ENCODE measurements around the gene DNAJC3. TPM values are rescaled to one million over a fixed set of nuclear protein-coding genes. Genes with fewer than 3 reads are reported as not detected.

Gene DNAJC3
- total and polyA plus RNA-seq, 2 of the 13 experiments (the other 11 are each of a cell fraction or from before 2014, with no cell fraction given), result 10.4 to 48.2 TPM

DNA sequence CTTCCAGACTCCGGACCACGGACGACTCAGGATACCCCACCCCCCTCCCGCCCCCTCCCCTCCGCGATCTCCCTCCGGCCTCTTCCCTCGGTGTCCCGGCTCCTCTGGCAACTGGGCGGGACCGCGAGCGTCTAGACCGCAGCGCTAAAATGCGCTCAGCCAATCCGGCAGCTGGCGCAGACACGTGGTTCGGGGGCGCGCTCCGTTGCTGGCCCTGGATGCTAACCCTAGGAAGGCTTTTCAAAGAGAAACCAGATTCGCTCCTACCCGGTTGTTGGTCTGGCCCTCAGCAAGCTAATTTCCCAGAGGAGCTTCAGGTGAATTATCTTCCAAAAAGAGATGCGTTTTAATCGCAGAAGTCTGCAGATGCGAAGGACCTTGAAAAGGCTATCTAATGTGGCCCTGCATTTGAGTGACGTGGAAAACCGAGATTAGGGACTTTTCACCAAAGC, 32.3 kb upstream of the DNAJC3 start, which contains the start of gene DZIP1 (continued):
- TF ChIP-seq FOXP1 (IDR thresholded peaks at IDR 0.05) (no peak), FOXP1 (CRISPR knock-in tag; IDR thresholded peaks at IDR 0.05) (no peak), NFIC (IDR thresholded peaks at IDR 0.05; ENCODE audit: low read length) (no peak; the same call in 1 of the 2 replicates), TFE3 (CRISPR knock-in tag; IDR thresholded peaks at IDR 0.05) (no peak; the same call in 1 of the 2 replicates), ZNF766 (CRISPR knock-in tag; IDR thresholded peaks at IDR 0.05; ENCODE audit: borderline replicate concordance) (no peak; the same call in 1 of the 2 replicates), ATF7-NPFF (CRISPR knock-in tag; IDR thresholded peaks at IDR 0.05; ENCODE audit: low read depth) (no peak), HNRNPUL1 (IDR thresholded peaks at IDR 0.05; ENCODE audit: low read depth, low read length) (no peak), ZNF704 (CRISPR knock-in tag; IDR thresholded peaks at IDR 0.05; ENCODE audit: borderline replicate concordance) (no peak), JUNB (CRISPR knock-in tag; IDR thresholded peaks at IDR 0.05; ENCODE audit: borderline replicate concordance) (no peak), GFI1 (CRISPR knock-in tag; IDR thresholded peaks at IDR 0.05; ENCODE audit: borderline replicate concordance) (no peak), ZFP82 (CRISPR knock-in tag; IDR thresholded peaks at IDR 0.05; ENCODE audit: borderline replicate concordance) (no peak), ZZZ3 (CRISPR knock-in tag; IDR thresholded peaks at IDR 0.05; ENCODE audit: borderline replicate concordance) (no peak), ZNF101 (CRISPR knock-in tag; IDR thresholded peaks at IDR 0.05; ENCODE audit: borderline replicate concordance, low read depth) (no peak), SPEN (CRISPR knock-in tag; IDR thresholded peaks at IDR 0.05; ENCODE audit: low read depth) (no peak; the same call in 1 of the 2 replicates), ATRX (CRISPR knock-in tag; IDR thresholded peaks at IDR 0.05; ENCODE audit: borderline replicate concordance) (no peak), ZNF510 (CRISPR knock-in tag; IDR thresholded peaks at IDR 0.05; ENCODE audit: low read depth) (no peak), MAZ (IDR thresholded peaks at IDR 0.05; ENCODE audit: borderline replicate concordance, low read depth, low read length) (no peak), MAZ (CRISPR knock-in tag; IDR thresholded peaks at IDR 0.05; ENCODE audit: low read depth) (no peak), ZFP36 (IDR thresholded peaks at IDR 0.05; ENCODE audit: borderline replicate concordance, low read depth, low read length, partially characterized antibody) (no peak), SNAPC2 (CRISPR knock-in tag; IDR thresholded peaks at IDR 0.05) (no peak), ZBTB20 (CRISPR knock-in tag; IDR thresholded peaks at IDR 0.05; ENCODE audit: borderline replicate concordance, low read depth) (no peak)
- TF ChIP-seq, protein P1, sequence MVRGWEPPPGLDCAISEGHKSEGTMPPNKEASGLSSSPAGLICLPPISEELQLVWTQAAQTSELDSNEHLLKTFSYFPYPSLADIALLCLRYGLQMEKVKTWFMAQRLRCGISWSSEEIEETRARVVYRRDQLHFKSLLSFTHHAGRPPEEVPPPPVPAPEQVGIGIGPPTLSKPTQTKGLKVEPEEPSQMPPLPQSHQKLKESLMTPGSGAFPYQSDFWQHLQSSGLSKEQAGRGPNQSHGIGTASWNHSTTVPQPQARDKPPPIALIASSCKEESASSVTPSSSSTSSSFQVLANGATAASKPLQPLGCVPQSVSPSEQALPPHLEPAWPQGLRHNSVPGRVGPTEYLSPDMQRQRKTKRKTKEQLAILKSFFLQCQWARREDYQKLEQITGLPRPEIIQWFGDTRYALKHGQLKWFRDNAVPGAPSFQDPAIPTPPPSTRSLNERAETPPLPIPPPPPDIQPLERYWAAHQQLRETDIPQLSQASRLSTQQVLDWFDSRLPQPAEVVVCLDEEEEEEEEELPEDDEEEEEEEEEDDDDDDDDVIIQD (CRISPR knock-in tag; IDR thresholded peaks at IDR 0.05; ENCODE audit: low read depth), result no peak
- TF ChIP-seq, protein P2, sequence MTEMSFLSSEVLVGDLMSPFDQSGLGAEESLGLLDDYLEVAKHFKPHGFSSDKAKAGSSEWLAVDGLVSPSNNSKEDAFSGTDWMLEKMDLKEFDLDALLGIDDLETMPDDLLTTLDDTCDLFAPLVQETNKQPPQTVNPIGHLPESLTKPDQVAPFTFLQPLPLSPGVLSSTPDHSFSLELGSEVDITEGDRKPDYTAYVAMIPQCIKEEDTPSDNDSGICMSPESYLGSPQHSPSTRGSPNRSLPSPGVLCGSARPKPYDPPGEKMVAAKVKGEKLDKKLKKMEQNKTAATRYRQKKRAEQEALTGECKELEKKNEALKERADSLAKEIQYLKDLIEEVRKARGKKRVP (CRISPR knock-in tag; IDR thresholded peaks at IDR 0.05), result no peak
- TF ChIP-seq, protein P3, sequence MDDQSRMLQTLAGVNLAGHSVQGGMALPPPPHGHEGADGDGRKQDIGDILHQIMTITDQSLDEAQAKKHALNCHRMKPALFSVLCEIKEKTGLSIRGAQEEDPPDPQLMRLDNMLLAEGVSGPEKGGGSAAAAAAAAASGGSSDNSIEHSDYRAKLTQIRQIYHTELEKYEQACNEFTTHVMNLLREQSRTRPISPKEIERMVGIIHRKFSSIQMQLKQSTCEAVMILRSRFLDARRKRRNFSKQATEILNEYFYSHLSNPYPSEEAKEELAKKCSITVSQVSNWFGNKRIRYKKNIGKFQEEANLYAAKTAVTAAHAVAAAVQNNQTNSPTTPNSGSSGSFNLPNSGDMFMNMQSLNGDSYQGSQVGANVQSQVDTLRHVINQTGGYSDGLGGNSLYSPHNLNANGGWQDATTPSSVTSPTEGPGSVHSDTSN (CRISPR knock-in tag; IDR thresholded peaks at IDR 0.05; ENCODE audit: borderline replicate concordance), result no peak
- TF ChIP-seq, protein P4, sequence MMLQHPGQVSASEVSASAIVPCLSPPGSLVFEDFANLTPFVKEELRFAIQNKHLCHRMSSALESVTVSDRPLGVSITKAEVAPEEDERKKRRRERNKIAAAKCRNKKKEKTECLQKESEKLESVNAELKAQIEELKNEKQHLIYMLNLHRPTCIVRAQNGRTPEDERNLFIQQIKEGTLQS (CRISPR knock-in tag; IDR thresholded peaks at IDR 0.05), result no peak
